OCI-LY1 (cell line): ENCODE measurements around the gene DPAGT1.

Source experiments
- CTCF ChIP-seq: fragments of 200-600 bp; sonication (generic), shearing (Covaris generic); IDR thresholded peaks from 2 replicates; pipeline ENCODE4 v1.5.1; 2017; ENCODE audit warnings: mild to moderate bottlenecking, antibody characterized with exemption, low read length, moderate library complexity, mixed read lengths
- EZH2 ChIP-seq: fragments of 200-600 bp; sonication (generic), shearing (Covaris generic); IDR thresholded peaks from 2 replicates; pipeline ENCODE4 v1.8.0; 2017; ENCODE audit warnings: borderline replicate concordance, mixed run types, mild to moderate bottlenecking, antibody characterized with exemption, low read length, moderate library complexity, mixed read lengths

DNA sequence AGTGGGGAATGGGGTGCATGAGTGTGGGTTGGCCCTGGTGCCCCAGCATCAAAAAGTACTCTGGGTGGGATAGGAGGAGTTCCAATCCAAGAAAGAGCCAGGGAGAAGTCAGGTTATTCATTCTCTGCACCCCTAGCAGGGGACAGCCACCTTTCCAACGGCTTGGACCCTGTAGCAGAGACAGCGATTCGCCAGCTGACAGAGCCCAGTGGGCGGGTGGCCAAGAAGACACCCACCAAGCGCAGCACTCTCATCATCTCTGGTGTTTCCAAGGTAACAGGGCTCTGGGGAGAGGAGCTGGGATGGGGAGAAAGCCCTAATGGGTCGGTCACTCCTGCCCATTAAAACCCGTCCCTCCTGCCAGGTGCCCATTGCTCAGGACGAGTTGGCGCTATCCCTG, 12.1 kb upstream of the DPAGT1 start:
- no peak for TF ChIP-seq EZH2
- no peak for TF ChIP-seq CTCF
